Thyroid gland (tissue), 4 donors: ENCODE data around the gene VN1R5. TPM values are rescaled to one million over a fixed set of nuclear protein-coding genes. Genes with fewer than 3 reads are reported as not detected.
"Not testable (repeated sequence)": the region's sequence is repeated elsewhere in the genome, so short reads cannot be mapped to it uniquely, and the experiment has no call there.

Source experiments
- DNase-seq, 2 donors: peaks; one replicate each; pipeline ENCODE4 v3.0.0-alpha.2; 2019
- H3K27ac ChIP-seq, 3 donors: fragments of 200-600 bp; sonication (generic); 1 replicate in 2 of 3; 2 replicates in 1 of 3; pipeline ENCODE4 v1.5.1; 2016 to 2019; ENCODE audit warnings: mild to moderate bottlenecking in 1 of 3, moderate library complexity in 1 of 3
- H3K27me3 ChIP-seq: fragments of 200-600 bp; sonication (generic); one replicate; pipeline ENCODE4 v1.5.1; 2019
- H3K36me3 ChIP-seq, 2 donors: fragments of 200-600 bp; sonication (generic); one replicate each; pipeline ENCODE4 v1.5.1; 2016 to 2019
- H3K4me1 ChIP-seq, 2 donors: fragments of 200-600 bp; sonication (generic); one replicate each; pipeline ENCODE4 v1.5.1; 2017 to 2019
- H3K4me3 ChIP-seq, 3 donors: fragments of 200-600 bp; sonication (generic); replicated peaks in 1 of 3; 1 replicate in 2 of 3; 2 replicates in 1 of 3; pipeline ENCODE4 v1.5.1; 2016; ENCODE audit warnings: mild to moderate bottlenecking in 1 of 3
- H3K9me3 ChIP-seq: fragments of 200-600 bp; sonication (generic); one replicate; pipeline ENCODE4 v1.5.1; 2017
- CTCF ChIP-seq, 6 experiments: fragments of 200-600 bp in 3 of 6; fragments of 450-650 bp in 3 of 6; sonication (generic) in 3 of 6; IDR thresholded peaks; one replicate each; pipeline ENCODE4 v1.5.1; 2016 to 2019; ENCODE audit warnings: antibody characterized with exemption in 6 of 6, mild to moderate bottlenecking in 2 of 6, inconsistent platforms in 1 of 6, moderate library complexity in 1 of 6
- POLR2A ChIP-seq, 2 donors: fragments of 450-650 bp; IDR thresholded peaks; one replicate each; pipeline ENCODE4 v1.6.1; 2017; ENCODE audit warnings: antibody characterized with exemption in 2 of 2, mild to moderate bottlenecking in 2 of 2, moderate library complexity in 1 of 2
- WGBS, 2 donors: methylation state at CpG; one replicate each; pipeline ENCODE4 v1.1.5; 2017; 5-methylcytosine and 5-hydroxymethylcytosine counted together
- intact Hi-C: fragments of 100-400 bp; cut with DNase I; formaldehyde crosslinking; loops from one replicate; pipeline ENCODE4 v1.15.1; 2023
- total RNA-seq, 4 donors: library from RNA; depleted of rRNA; stranded (reverse); fragments of >200 nt; gene quantifications; one replicate each; pipeline ENCODE4 v1.2.3, GENCODE V29; 2016

Gene VN1R5
- not detected for total RNA-seq

GRCh38 chr1:247255772-247256171, at the start of gene VN1R5:
VN1R5 (plus strand) TSS chr1:247256072.
- H3K36me3 ChIP-seq, H3K4me3 ChIP-seq, DNase-seq, H3K4me1 ChIP-seq, H3K27ac ChIP-seq, intact Hi-C loops, H3K9me3 ChIP-seq, H3K27me3 ChIP-seq: not testable (repeated sequence)
- 85 to 92% methylated on average over 1 of the region's 1 CpG for WGBS, 2 donors

GRCh38 chr1:247209396-247209795, 46.5 kb upstream of the VN1R5 start:
- H3K27ac ChIP-seq: no peak overlapping the region
- H3K27me3 ChIP-seq: no peaks in the 10 kb centered on the region
- no peak for DNase-seq
- intact Hi-C loops: loop anchor here (10.0 kb wide), 1 partner anchor 125 kb away; the partner anchor contains the start of gene ZNF496
- peak overlapping the region in 1 of 3 donors; percentile 97 for H3K4me3 ChIP-seq
- peaks cover 9 to 22% of the 10 kb centered on the region in 2 donors for H3K4me1 ChIP-seq
- no peaks in the 10 kb centered on the region for H3K36me3 ChIP-seq
- no peaks in the 10 kb centered on the region for H3K9me3 ChIP-seq
- TF ChIP-seq POLR2A (IDR thresholded peaks at IDR 0.05): no peak
- no peak for TF ChIP-seq CTCF (IDR thresholded peaks at IDR 0.05)
- 46 to 67% methylated on average over 2 of the region's 2 CpGs for WGBS, 2 donors

- Histone ChIP-seq H3K4me1 (peaks cover 9 to 22% of the 10 kb centered on the region in 2 donors), H3K27ac (peak overlapping the region in 2 of 3 donors; percentile 67 to 88), H3K9me3 (no peaks in the 10 kb centered on the region), H3K27me3 (no peaks in the 10 kb centered on the region), H3K4me3 (peak overlapping the region; percentile 82 to 97 (median 97)), H3K36me3 (no peaks in the 10 kb centered on the region)
- TF ChIP-seq CTCF (IDR thresholded peaks at IDR 0.05) (no peak), POLR2A (IDR thresholded peaks at IDR 0.05) (no peak)
- DNase-seq: no peak
- WGBS, 2 donors: 3 to 11% methylated on average over 5 of the region's 5 CpGs
- intact Hi-C loops: no loop called here
Observed at GRCh38 chr1:247210062-247210375, 45.9 kb upstream of the VN1R5 start.

GRCh38 chr1:247210376-247211117, 45.3 kb upstream of the VN1R5 start:
- no peaks in the 10 kb centered on the region for H3K36me3 ChIP-seq
- H3K9me3 ChIP-seq: no peaks in the 10 kb centered on the region
- peak overlapping the region; percentile 82 to 97 (median 97) for H3K4me3 ChIP-seq
- peak in 1 of 2 donors; percentile 85 for TF ChIP-seq POLR2A (IDR thresholded peaks at IDR 0.05)
- no peak for TF ChIP-seq CTCF (IDR thresholded peaks at IDR 0.05)
- 0 to 1% methylated on average over 24 to 33 of the region's 49 CpGs for WGBS, 2 donors
- peaks cover 9 to 22% of the 10 kb centered on the region in 2 donors for H3K4me1 ChIP-seq
- intact Hi-C loops: no loop called here
- DNase-seq: peak; percentile 99
- H3K27ac ChIP-seq: peak overlapping the region; percentile 65 to 88 (median 67)
- no peaks in the 10 kb centered on the region for H3K27me3 ChIP-seq

GRCh38 chr1:247211339-247211738, 44.5 kb upstream of the VN1R5 start:
- TF ChIP-seq POLR2A (IDR thresholded peaks at IDR 0.05) (no peak), CTCF (IDR thresholded peaks at IDR 0.05) (no peak)
- Histone ChIP-seq H3K27ac (peak overlapping the region; percentile 25 to 88 (median 45)), H3K27me3 (no peaks in the 10 kb centered on the region), H3K36me3 (no peaks in the 10 kb centered on the region), H3K4me3 (no peak overlapping the region), H3K9me3 (no peaks in the 10 kb centered on the region), H3K4me1 (peaks cover 9 to 22% of the 10 kb centered on the region in 2 donors)
- DNase-seq: no peak
- 48 to 71% methylated on average over 7 of the region's 7 CpGs for WGBS, 2 donors
- intact Hi-C loops: no loop called here
